ENCODE results near the gene CACNG5. TPM values are rescaled to one million over a fixed set of nuclear protein-coding genes. Genes with fewer than 3 reads are reported as not detected.

Gene CACNG5
- total and polyA plus RNA-seq, 4 donors: not detected

- H3K9ac ChIP-seq (ENCODE audit: low read depth in 1 of 2, low read length in 2 of 2): no peak overlapping the region
- H3K27ac ChIP-seq (ENCODE audit: low read depth in 1 of 2, low read length in 2 of 2): no peak overlapping the region
- TF ChIP-seq NR2F2 (IDR thresholded peaks at IDR 0.05) (no peak), HNF4A (conservative IDR thresholded peaks at IDR 0.05) (no peak), REST (IDR thresholded peaks at IDR 0.05) (no peak), HNF4G (IDR thresholded peaks at IDR 0.05) (no peak), ZBTB33 (IDR thresholded peaks at IDR 0.05) (no peak), RAD21 (IDR thresholded peaks at IDR 0.05) (no peak), CTCF (IDR thresholded peaks at IDR 0.05; ENCODE audit: low read depth, low read length, missing input control) (no peak), TAF1 (conservative IDR thresholded peaks at IDR 0.05) (no peak), ATF3 (IDR thresholded peaks at IDR 0.05) (no peak), MAX (IDR thresholded peaks at IDR 0.05) (no peak), YY1 (IDR thresholded peaks at IDR 0.05) (no peak), FOXA1 (IDR thresholded peaks at IDR 0.05) (no peak), GABPA (IDR thresholded peaks at IDR 0.05 in 1 of 2, conservative IDR thresholded peaks at IDR 0.05 in 1 of 2) (no peak)
- no peaks in the 10 kb centered on the region for H3K4me1 ChIP-seq (ENCODE audit: control insufficient read depth in 4 of 4, insufficient read depth in 4 of 4, low read length in 3 of 4)
- H3K4me3 ChIP-seq (ENCODE audit: low read depth in 1 of 3, low read length in 3 of 3): no peak overlapping the region
- no peaks in the 10 kb centered on the region for H3K27me3 ChIP-seq (ENCODE audit: control insufficient read depth in 4 of 4, insufficient read depth in 4 of 4, low read length in 3 of 4)
- H3K36me3 ChIP-seq (ENCODE audit: control insufficient read depth in 4 of 4, insufficient read depth in 3 of 4, low read depth in 1 of 4, low read length in 3 of 4): no peaks in the 10 kb centered on the region
- WGBS: 50% methylated on average over 5 of the region's 5 CpGs
- no peak for DNase-seq (ENCODE audit: low spot score)
- peaks cover 0 to 4% (median 2%) of the 10 kb centered on the region in 4 donors for H3K9me3 ChIP-seq (ENCODE audit: control insufficient read depth in 4 of 4, low read length in 3 of 4)
Measured at GRCh38 chr17:66814570-66814969, 20.3 kb upstream of the CACNG5 start.

- WGBS: 90% methylated on average over 1 of the region's 1 CpG
- peaks cover 0 to 4% (median 2%) of the 10 kb centered on the region in 4 donors for H3K9me3 ChIP-seq (ENCODE audit: control insufficient read depth in 4 of 4, low read length in 3 of 4)
- no peaks in the 10 kb centered on the region for H3K4me1 ChIP-seq (ENCODE audit: control insufficient read depth in 4 of 4, insufficient read depth in 4 of 4, low read length in 3 of 4)
- DNase-seq (ENCODE audit: low spot score): no peak
- no peaks in the 10 kb centered on the region for H3K27me3 ChIP-seq (ENCODE audit: control insufficient read depth in 4 of 4, insufficient read depth in 4 of 4, low read length in 3 of 4)
- H3K27ac ChIP-seq (ENCODE audit: low read depth in 1 of 2, low read length in 2 of 2): no peak overlapping the region
- no peak overlapping the region for H3K9ac ChIP-seq (ENCODE audit: low read depth in 1 of 2, low read length in 2 of 2)
- no peak overlapping the region for H3K4me3 ChIP-seq (ENCODE audit: low read depth in 1 of 3, low read length in 3 of 3)
- H3K36me3 ChIP-seq (ENCODE audit: control insufficient read depth in 4 of 4, insufficient read depth in 3 of 4, low read depth in 1 of 4, low read length in 3 of 4): no peaks in the 10 kb centered on the region
- no peak for TF ChIP-seq RXRA (IDR thresholded peaks at IDR 0.05)
- TF ChIP-seq JUND (IDR thresholded peaks at IDR 0.05): no peak
- no peak for TF ChIP-seq CTCF (IDR thresholded peaks at IDR 0.05; ENCODE audit: low read depth, low read length, missing input control)
- no peak for TF ChIP-seq RAD21 (IDR thresholded peaks at IDR 0.05)
- TF ChIP-seq ZBTB33 (IDR thresholded peaks at IDR 0.05): no peak
- no peak for TF ChIP-seq REST (IDR thresholded peaks at IDR 0.05)
- TF ChIP-seq FOXA2 (IDR thresholded peaks at IDR 0.05): no peak
Measured at GRCh38 chr17:66817750-66818149, 17.2 kb upstream of the CACNG5 start.
